DOHH2 (cell line): ENCODE measurements around the gene C1QTNF5.

Source experiments
- CTCF ChIP-seq: fragments of 200-600 bp; sonication (generic); IDR thresholded peaks from one replicate; pipeline ENCODE4 v1.5.1; 2014; ENCODE audit warnings: antibody characterized with exemption, mild to moderate bottlenecking, low read depth, low read length; ENCODE audit not compliant: poor library complexity, severe bottlenecking
- EZH2phosphoT487 ChIP-seq: fragments of 200-600 bp; sonication (generic); IDR thresholded peaks from 2 replicates; pipeline ENCODE4 v1.6.1; 2017; ENCODE audit warnings: borderline replicate concordance, mild to moderate bottlenecking, antibody characterized with exemption, low read length, moderate library complexity, mixed read lengths

GRCh38 chr11:119318240-119319135 lies 22.2 kb downstream of the C1QTNF5 start:
- no peak for TF ChIP-seq CTCF
- no peak for TF ChIP-seq EZH2phosphoT487
